Activated gamma-delta T cell treated with Interleukin-2 at 50 U/mL for 16 hours (primary cell): ENCODE results near the gene TYW1B.
"Not testable (repeated sequence)": the region's sequence is repeated elsewhere in the genome, so short reads cannot be mapped to it uniquely, and the experiment has no call there.

ENCODE experiments used
- DNase-seq: peaks from one replicate; pipeline ENCODE4 v3.0.0-alpha.2; 2020

TYW1B gene

GRCh38 chr7:72753781-72754180 is 74.2 kb downstream of the TYW1B start:
- no peak for DNase-seq

DNA sequence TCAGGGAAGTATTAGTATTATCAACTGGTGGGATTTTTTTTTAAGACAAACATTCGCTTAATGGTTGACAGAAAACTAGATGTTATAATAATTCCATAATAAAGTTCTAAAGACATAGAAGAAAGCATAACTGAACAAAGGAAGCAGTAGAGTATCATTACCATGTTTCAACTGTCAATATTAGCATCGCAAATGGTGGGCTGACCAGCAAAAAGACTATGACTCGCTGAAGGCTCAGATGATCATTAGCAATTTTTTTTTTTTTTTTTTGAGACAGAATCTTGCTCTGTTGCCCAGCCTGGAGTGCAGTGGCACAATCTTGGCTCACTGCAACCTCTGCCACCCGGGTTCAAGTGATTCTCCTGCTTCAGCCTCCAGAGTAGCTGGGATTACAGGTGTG is 74.8 kb downstream of the TYW1B start:
- not testable (repeated sequence) for DNase-seq

- DNase-seq, result no peak
Observed at GRCh38 chr7:72751978-72752377, 76.0 kb downstream of the TYW1B start.

DNA sequence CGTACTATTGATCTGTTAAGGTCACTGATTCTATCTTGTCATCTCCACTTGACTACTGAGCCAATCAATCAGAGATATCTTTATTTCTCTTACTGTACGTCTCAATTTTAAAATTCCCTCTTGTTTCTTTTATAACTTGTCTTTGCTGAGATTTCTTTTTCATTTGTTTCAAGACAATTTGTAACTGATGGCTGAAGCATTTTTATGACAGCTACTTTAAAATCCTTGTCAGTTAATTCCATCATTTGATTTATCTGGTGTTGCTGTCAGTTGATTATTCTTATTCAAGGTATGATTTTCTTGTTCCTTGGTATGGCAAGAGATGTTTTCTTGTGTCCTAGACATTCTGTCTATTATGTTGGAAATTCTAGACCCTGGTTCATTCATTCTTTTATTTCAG is 76.6 kb downstream of the TYW1B start:
- DNase-seq, result no peak

- DNase-seq, result not testable (repeated sequence)
Observed at GRCh38 chr7:72748649-72749048, 79.4 kb downstream of the TYW1B start.

DNA sequence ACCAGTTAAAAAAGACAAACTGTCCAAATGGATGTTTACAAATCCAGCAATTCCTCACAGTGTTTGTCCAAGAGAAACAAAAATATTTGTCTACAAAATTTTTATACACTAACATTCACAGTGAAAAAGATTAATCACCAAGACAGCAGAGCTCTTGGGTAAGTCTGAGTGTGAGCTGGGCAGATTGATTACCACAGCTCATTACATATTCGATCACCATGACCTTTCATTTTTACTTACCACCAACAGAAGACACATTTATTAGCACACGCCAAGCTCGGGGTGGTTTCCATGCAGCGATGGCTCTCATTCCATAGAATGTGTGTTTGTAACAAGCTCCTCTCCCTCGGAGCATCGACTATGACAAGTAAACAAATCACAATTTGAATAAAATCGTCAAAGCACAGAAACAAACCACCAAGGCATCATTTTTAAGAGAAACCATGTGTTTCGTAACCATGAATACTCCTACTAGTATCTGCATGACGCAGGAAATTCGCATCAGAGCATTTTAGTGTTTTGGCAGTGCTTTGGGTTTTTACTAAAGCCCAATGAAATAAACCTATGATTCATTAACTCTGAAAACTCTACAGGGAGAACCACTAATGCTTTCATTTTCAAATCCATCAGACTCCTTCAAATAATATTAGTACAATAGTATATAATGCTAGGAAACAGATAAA is 83.6 kb downstream of the TYW1B start:
- DNase-seq, result not testable (repeated sequence)

DNA sequence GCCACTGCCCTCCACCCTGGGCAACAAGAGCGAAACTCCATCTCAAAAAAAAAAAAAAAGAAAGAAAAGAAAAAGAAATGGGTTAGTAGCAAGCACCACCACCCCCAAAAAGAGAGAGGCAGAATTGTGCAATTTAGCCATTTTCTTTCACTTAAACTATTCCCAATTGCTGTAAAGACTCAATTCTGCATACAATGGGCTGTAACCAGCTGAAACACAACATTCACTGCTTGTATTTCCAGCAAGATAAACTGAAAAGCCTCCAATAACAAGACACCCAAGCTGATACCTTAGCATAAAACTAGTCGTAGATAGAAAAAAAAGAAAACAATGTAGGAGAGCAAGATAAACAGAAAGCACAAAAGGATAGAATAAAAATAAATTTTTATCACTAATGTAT is 84.2 kb downstream of the TYW1B start:
- DNase-seq, result not testable (repeated sequence)

- not testable (repeated sequence) for DNase-seq
Observed at GRCh38 chr7:72739716-72740115, 88.3 kb downstream of the TYW1B start.

DNA sequence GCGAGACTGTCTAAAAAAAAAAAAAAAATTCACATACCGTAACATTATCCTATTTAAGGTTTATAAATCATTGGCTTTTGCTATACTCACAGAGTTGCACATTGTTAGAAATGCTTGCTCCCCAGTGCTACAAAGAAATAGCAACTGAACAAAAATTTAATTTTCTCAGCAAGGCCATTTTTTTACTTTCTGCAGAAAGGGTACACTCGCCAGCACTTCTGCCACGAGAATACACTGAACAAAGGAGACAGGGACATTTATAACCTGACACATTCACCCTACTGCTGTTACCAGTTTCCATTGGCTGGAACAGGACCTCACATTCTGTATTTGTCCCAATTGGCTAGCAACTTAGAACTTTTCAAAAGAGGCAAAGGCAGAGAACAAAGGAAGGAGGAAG is 92.1 kb downstream of the TYW1B start:
- not testable (repeated sequence) for DNase-seq

DNA sequence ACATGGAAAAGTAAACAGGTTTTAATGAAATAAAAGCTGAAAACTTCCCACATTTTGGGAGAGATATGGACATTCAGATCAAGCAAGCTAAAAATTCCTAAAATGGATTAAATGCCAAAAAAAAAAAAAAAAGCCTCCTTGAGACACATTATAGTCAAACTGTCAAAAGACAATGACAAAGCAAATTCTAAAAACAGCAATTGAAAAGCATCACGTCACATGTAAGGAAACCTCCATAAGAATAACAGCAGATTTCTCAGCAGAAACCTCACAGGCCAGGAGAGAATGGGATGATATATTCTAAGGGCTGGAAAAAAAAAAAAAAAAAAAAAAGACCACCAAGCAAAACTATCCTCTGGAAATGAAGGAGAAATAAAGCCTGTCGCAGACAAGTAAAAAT is 97.2 kb downstream of the TYW1B start:
- DNase-seq, result not testable (repeated sequence)

GRCh38 chr7:72730384-72730783 is 97.6 kb downstream of the TYW1B start:
- DNase-seq, result not testable (repeated sequence)

- DNase-seq, result not testable (repeated sequence)
Observed at GRCh38 chr7:72729130-72729529, 98.9 kb downstream of the TYW1B start.

DNA sequence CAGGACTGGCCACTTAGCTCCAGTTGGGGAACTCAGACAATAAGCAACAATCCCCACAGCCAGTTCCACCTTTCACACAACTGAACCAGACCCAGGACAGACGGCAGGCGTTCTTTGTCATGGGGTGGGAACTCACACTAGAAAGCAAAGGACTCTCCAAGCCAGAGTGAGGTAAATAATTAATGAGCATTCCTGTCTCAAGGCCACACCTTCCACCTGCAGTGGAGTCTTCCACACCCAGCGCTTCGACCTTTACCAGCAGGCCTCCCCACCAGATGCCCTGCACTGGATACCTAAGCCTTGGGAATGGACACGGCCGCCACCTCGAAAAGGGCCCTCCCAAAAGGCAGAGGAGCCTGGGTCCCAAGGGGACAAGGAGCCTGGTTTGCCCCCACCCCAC is 105.3 kb downstream of the TYW1B start:
- DNase-seq, result not testable (repeated sequence)

DNA sequence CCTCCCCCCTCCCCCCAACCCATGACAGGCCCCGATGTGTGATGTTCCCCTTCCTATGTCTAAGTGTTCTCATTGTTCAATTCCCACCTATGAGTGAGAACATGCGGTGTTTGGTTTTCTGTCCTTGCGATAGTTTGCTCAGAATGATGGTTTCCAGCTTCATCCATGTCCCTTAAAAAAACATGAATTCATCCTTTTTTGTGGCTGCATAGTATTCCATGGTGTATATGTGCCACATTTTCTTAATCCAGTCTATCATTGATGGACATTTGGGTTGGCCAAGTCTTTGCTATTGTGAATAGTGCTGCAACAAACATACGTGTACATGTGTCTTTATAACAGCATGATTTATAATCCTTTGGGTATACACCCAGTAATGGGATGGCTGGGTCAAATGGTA is 107.1 kb downstream of the TYW1B start:
- DNase-seq, result not testable (repeated sequence)

GRCh38 chr7:72717252-72717774 is 110.7 kb downstream of the TYW1B start:
- DNase-seq, result not testable (repeated sequence)

- DNase-seq, result not testable (repeated sequence)
Observed at GRCh38 chr7:72711927-72712326, 116.1 kb downstream of the TYW1B start.

GRCh38 chr7:72710983-72711382 is 117.0 kb downstream of the TYW1B start:
- DNase-seq, result no peak

- no peak for DNase-seq
Observed at GRCh38 chr7:72709909-72710308, 118.1 kb downstream of the TYW1B start.

DNA sequence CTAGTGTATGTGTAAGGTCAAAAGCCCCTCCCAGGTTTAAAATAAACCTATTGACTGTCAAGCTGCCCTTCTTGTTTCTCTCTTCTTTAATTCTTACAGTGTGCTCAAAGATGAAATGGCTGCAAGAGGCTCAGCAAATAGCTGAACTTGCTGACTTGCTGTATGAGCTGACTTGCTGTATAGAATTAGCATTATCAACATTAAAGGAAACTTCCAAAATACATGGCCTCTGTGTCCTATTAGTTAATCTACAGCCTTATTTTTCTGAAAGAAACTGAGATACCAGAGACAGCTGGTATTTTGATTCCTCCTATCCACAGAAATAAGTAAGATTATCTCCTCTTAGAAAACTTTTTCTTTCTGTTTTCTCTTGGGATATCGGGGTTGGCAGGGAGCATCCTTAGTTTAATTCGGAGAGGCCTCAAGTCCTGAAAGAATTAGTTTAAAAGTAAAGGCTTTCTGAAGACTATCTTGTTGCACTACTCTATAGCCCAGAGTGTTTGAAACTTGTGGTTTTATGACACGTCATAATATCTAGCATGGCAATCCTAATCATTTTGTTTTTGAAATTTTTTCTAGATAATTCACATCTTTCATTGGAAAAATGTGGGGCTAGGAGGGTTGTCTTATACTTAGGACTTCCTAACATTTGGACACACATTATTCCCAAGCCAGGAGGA is 119.5 kb downstream of the TYW1B start:
- DNase-seq, result not testable (repeated sequence)

GRCh38 chr7:72706521-72706920 is 121.5 kb downstream of the TYW1B start:
- no peak for DNase-seq

DNA sequence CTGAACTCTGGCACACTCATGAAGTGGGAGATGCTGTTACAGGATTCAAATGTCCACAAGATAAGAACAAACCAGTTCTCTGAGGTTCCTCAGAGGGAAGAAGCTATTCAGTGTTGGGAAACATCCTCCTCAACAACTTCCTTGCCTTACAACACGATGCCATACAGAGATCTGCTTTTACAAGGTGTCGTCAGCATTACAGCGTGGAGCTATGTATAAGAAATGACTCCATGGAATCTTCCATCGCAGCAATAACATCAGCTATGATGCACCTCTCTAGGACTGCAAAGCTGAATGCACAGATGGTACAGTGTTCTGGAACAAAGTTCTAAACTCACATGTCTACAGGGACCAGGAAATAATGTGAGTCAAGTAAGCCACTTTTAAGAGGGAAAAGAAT is 122.3 kb downstream of the TYW1B start:
- not testable (repeated sequence) for DNase-seq

DNA sequence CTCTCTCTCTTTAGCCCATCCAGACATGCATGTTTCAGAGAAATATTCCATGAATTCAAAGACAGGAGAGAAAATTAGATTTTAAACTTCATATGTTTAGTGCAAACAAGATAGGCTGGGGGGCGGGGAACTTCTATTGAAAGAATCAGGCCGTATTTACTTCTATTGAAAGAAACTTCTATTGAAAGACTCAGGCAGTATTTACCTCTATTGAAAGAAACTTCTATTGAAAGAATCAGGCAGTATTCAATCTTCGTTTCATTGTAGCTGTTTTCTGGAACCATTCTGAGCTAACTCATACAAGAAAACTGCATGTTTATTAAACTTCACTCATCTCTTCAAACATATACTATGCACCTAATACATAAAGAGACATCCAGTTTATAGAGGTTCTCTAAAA is 123.1 kb downstream of the TYW1B start:
- no peak for DNase-seq

GRCh38 chr7:72700548-72700947 is 127.5 kb downstream of the TYW1B start:
- DNase-seq, result not testable (repeated sequence)

- DNase-seq, result not testable (repeated sequence)
Observed at GRCh38 chr7:72697066-72697465, 130.9 kb downstream of the TYW1B start.
